Stimulated activated naive B cell treated with anti-CD40 and anti-IgM and Interleukin-4, amounts not matched to agents 10 μg/mL and 1 μg/mL and 100 μg/mL, for 72 hours (primary cell): Measurements from ENCODE around the gene KRCC1.
A peak's percentile ranks its signal among the peaks of the same experiment; 100 is the strongest.
"Not testable (repeated sequence)": the region's sequence is repeated elsewhere in the genome, so short reads cannot be mapped to it uniquely, and the experiment has no call there.

Experiments
- ATAC-seq, 2 donors: fragments of 150-1000 bp; cut with Tn5 transposase; replicated peaks; 2 replicates each; pipeline ENCODE4 v1.10.0; 2021; ENCODE audit warnings: moderate library complexity in 1 of 2
- DNase-seq: peaks from one replicate; pipeline ENCODE4 v3.0.0; 2021
- H3K27ac Mint-ChIP-seq: one replicate; pipeline ENCODE4 v1.8.0; 2022; ENCODE audit warnings: mild to moderate bottlenecking, mixed read lengths
- H3K27me3 Mint-ChIP-seq, 2 donors: one replicate each; pipeline ENCODE4 v1.8.0; 2022; ENCODE audit warnings: mixed read lengths in 2 of 2
- H3K36me3 Mint-ChIP-seq, 2 donors: one replicate each; pipeline ENCODE4 v1.8.0; 2022; ENCODE audit warnings: mixed read lengths in 2 of 2, mild to moderate bottlenecking in 1 of 2
- H3K4me1 Mint-ChIP-seq, 2 donors: one replicate each; pipeline ENCODE4 v1.8.0; 2022; ENCODE audit warnings: mixed read lengths in 2 of 2, mild to moderate bottlenecking in 1 of 2
- H3K4me3 Mint-ChIP-seq, 2 donors: one replicate each; pipeline ENCODE4 v1.8.0; 2022; ENCODE audit warnings: mild to moderate bottlenecking in 2 of 2, mixed read lengths in 2 of 2, moderate library complexity in 1 of 2
- H3K9me3 Mint-ChIP-seq, 2 donors: one replicate each; pipeline ENCODE4 v1.8.0; 2022; ENCODE audit warnings: mixed read lengths in 2 of 2, mild to moderate bottlenecking in 1 of 2

KRCC1 gene

DNA sequence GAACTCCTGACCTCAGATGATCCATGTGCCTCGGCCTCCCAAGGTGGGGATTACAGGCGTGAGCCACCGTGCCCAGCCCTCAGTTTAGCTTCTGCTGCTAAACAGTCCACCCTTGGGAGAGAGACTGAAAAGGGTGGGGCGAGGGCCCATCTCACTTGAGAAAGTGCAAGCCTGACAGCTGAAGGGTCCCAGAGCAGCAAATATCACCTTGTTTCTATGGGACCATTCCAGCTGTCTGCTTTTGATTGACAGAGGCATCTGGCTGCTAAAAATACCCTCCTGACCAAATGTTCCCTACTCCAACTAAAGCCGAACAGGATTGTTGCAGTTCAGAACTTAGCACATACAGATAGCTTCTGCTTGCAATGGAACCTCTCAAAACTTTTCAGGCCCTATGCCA, 11.6 kb upstream of the KRCC1 start:
- H3K27me3 Mint-ChIP-seq, result no peaks in the 10 kb centered on the region
- no peaks in the 10 kb centered on the region for H3K9me3 Mint-ChIP-seq
- ATAC-seq (no peak), DNase-seq (no peak)
- no peak overlapping the region for H3K27ac Mint-ChIP-seq
- no peaks in the 10 kb centered on the region for H3K4me1 Mint-ChIP-seq
- no peak overlapping the region for H3K4me3 Mint-ChIP-seq
- no peaks in the 10 kb centered on the region for H3K36me3 Mint-ChIP-seq

DNA sequence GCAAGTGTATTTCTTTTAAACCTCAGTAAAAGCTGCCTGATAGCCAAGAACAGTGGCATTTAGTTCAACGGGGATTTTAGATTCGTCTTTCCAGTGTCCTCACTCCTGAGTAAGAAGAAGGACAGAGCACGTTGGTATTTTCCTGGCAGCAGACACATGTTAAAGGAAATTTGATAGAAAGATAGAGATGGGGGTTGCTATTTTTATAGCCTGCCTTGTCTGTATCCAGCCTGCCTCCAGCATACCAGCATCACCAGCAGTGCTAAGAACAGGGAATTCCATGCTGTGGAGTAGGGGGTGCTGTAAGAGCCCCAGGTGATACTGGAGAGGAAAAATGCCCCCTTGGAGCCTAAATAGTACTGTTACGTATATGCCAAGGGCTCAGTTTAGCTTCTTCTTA, 11.0 kb upstream of the KRCC1 start:
- Mint-ChIP-seq H3K36me3 (no peaks in the 10 kb centered on the region), H3K4me3 (no peak overlapping the region), H3K27ac (no peak overlapping the region), H3K27me3 (no peaks in the 10 kb centered on the region), H3K4me1 (no peaks in the 10 kb centered on the region), H3K9me3 (no peaks in the 10 kb centered on the region)
- ATAC-seq (no peak), DNase-seq (no peak)

DNA sequence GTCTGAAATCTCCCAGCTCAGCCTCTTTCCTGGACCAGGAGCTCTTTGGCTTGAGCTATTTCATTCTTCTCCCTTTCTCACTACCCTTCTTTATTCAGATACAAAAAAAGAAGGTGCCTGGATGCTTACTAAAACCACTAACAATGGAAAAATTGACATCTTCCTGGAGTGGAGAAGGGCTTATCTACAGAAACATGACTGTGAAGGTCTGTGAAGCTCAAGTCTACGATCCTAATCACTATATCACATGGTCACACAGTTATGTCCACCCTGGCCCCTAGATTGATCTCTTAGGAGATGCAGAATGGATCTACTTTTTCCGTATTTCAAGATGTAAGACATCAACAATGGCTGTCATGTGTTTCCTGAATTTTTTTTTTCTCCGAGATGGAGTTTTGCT, 5.7 kb upstream of the KRCC1 start:
- Mint-ChIP-seq H3K9me3 (no peaks in the 10 kb centered on the region), H3K4me3 (no peak overlapping the region), H3K36me3 (no peaks in the 10 kb centered on the region), H3K27me3 (no peaks in the 10 kb centered on the region), H3K27ac (no peak overlapping the region), H3K4me1 (peaks cover 10 to 14% of the 10 kb centered on the region in 2 donors)
- DNase-seq (no peak), ATAC-seq (no peak)

- no peak for ATAC-seq
- no peaks in the 10 kb centered on the region for H3K9me3 Mint-ChIP-seq
- no peaks in the 10 kb centered on the region for H3K27me3 Mint-ChIP-seq
These were observed 5.3 kb upstream of the KRCC1 start for GRCh38 chr2:88060907-88061275.

DNA sequence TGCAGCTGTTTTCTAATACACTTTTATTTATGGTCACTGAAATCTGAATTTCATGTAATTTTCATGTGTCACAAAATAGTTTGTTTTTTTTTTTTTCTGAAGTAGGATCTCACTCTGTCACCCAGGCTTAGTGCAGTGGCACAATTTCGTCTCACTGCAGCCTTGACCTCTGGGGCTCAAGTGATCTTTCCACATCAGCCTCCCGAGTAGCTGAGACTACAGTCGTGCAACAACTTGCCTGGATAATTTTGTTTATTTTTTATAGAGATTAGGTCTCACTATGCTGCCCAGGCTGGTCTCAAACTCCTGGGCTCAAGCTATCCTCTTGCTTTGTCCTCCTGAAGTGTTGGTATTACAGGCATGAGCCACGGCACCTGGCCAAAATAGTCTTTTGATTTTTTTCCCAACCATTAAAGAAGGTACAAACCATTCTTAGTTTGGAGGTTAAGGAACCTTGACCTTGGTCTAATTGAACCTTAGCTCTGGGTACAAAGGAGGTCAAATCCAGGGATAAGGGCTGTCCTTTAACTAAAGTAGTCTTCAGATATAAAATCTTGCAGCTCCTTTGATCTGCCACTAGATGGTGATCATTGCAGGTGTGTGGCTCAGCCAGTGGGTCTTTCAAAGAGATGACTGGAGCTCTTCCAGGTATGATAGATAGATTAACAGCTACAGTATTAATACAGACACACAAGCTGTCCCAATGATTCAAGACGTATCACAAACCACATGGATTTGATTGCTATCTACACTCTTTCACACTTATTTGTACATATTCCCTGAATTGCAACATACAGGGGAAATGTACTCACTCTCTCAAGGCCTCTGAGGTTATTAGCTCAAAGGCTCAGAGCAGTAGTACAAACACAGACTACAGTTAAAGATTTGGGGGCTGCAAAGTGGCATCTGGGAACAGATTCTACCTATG, 4.7 kb upstream of the KRCC1 start:
- DNase-seq, result no peak
- Mint-ChIP-seq H3K9me3 (no peaks in the 10 kb centered on the region), H3K27me3 (no peaks in the 10 kb centered on the region), H3K4me1 (peaks cover 16 to 22% of the 10 kb centered on the region in 2 donors), H3K27ac (no peak overlapping the region), H3K36me3 (peaks cover 1% of the 10 kb centered on the region in 2 donors), H3K4me3 (no peak overlapping the region)
- peak; percentile 36 to 44 for ATAC-seq

More at GRCh38 chr2:88060907-88061275, 5.3 kb upstream of the KRCC1 start:
- no peak overlapping the region for H3K27ac Mint-ChIP-seq
- no peak overlapping the region for H3K4me3 Mint-ChIP-seq
- H3K4me1 Mint-ChIP-seq, result peaks cover 14 to 18% of the 10 kb centered on the region in 2 donors
- no peak for DNase-seq
- H3K36me3 Mint-ChIP-seq, result no peaks in the 10 kb centered on the region

DNA sequence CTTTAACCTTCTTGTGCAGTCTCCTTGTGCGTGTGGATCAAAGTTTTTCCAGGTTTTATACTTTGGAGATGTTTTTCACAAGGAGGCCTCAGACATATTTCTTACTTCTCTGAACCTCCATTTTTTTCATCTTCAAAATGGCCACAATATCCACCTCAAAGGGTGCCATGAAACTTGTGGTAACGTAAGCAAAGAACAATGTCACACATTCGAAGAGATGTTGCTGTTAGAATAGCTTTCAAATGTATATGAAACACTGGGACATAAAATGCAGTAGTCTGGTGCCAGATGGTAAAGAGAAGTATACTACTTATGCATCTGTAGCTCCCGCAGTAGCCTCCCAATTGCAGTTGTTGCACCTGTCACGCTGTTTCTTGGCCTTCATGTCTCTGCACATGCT, 2.6 kb upstream of the KRCC1 start:
- Mint-ChIP-seq H3K27me3 (no peaks in the 10 kb centered on the region), H3K4me3 (no peak overlapping the region), H3K36me3 (peaks cover 16 to 19% of the 10 kb centered on the region in 2 donors), H3K4me1 (peaks cover 25 to 37% of the 10 kb centered on the region in 2 donors), H3K9me3 (no peaks in the 10 kb centered on the region), H3K27ac (peak overlapping the region; percentile 79)
- ATAC-seq, result no peak
- DNase-seq, result no peak

GRCh38 chr2:88057437-88057844, 1.9 kb upstream of the KRCC1 start:
- ATAC-seq, result no peak
- peaks cover 28 to 42% of the 10 kb centered on the region in 2 donors for H3K4me1 Mint-ChIP-seq
- H3K27me3 Mint-ChIP-seq, result no peaks in the 10 kb centered on the region
- H3K9me3 Mint-ChIP-seq, result no peaks in the 10 kb centered on the region
- peaks cover 19 to 26% of the 10 kb centered on the region in 2 donors for H3K36me3 Mint-ChIP-seq
- DNase-seq, result no peak
- H3K27ac Mint-ChIP-seq, result no peak overlapping the region
- no peak overlapping the region for H3K4me3 Mint-ChIP-seq

DNA sequence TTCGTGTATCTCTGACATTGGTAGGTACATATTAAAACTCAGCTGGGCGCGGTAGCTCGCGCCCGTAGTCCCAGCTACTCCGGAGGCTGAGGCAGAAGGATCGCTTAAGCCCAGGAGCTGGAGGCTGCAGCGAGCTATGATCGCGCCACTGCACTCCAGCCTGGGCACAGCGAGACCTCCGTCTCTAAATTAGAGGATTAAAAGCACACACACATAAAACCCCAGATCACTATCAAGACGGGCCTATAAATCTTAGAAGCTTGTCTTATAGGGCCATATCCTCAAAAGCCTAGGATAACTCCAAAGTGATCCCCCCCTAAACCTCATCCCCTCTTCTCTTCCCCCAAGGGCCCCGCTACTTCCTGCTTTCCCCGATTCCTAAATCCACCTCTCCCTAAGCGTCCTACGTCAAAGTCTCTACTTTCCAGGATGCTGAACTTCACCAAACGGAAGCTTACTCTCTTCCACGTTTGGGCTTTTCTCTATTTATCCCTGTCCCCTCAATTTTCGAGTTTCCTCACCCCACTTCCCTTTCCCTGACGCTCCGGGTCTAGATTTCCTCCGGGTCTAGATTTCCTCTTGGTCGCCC, 707 bp downstream of the KRCC1 start:
- ATAC-seq (no peak), DNase-seq (no peak)
- Mint-ChIP-seq H3K36me3 (peaks cover 28 to 40% of the 10 kb centered on the region in 2 donors), H3K9me3 (no peaks in the 10 kb centered on the region), H3K4me1 (peaks cover 34 to 62% of the 10 kb centered on the region in 2 donors), H3K27ac (peak overlapping the region; percentile 98), H3K27me3 (no peaks in the 10 kb centered on the region), H3K4me3 (peak overlapping the region; percentile 95 to 99)

GRCh38 chr2:88053934-88054781, 1.4 kb downstream of the KRCC1 start:
- Mint-ChIP-seq H3K27ac (peak overlapping the region; percentile 98), H3K9me3 (no peaks in the 10 kb centered on the region), H3K4me3 (peak overlapping the region; percentile 95 to 99), H3K4me1 (peaks cover 34 to 69% of the 10 kb centered on the region in 2 donors), H3K36me3 (peaks cover 29 to 43% of the 10 kb centered on the region in 2 donors), H3K27me3 (no peaks in the 10 kb centered on the region)
- DNase-seq (no peak), ATAC-seq (no peak)

DNA sequence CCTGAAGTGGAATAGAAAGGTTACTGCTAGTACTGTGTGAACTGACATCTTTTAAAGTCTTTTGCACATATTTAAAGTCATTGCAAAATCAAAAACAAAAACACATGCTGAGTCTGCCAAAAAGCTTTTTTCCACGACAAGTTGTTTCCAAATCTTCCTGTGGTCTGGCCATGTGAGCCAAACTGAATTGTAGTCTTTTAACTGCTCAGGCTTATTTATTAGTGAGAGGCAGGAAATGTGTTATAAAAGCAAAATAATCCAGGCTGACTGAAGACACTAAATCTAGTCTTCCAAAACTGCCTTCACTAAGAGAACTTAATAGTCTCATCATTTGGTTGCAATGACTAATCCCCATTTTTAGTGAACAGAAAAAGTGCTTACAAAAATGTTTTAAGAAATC, 2.3 kb downstream of the KRCC1 start:
- Mint-ChIP-seq H3K9me3 (no peaks in the 10 kb centered on the region), H3K4me1 (peaks cover 34 to 70% of the 10 kb centered on the region in 2 donors), H3K27ac (peak overlapping the region; percentile 98), H3K27me3 (no peaks in the 10 kb centered on the region), H3K4me3 (peak overlapping the region; percentile 95 to 99), H3K36me3 (peaks cover 30 to 48% of the 10 kb centered on the region in 2 donors)
- no peak for DNase-seq
- ATAC-seq, result no peak

DNA sequence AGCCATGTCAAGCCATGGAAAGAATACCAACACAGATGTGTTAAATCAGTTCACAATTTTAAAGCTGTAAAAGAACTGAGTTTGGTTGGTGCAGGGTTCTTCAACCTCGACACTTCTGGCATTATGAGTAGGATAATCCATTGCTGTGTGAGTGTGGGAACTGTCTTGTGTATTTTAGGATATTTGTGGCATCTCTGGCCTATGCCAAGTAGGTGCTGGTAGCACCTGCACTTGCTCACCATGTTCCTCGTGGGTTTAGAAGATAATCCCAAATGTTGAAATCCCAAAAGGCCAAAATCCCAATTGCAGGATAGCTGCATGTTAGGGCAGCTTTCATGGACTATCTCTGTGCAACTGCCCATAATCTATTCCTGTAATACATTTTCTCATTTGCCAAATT, 3.8 kb downstream of the KRCC1 start:
- Mint-ChIP-seq H3K4me1 (peaks cover 27 to 65% of the 10 kb centered on the region in 2 donors), H3K27ac (no peak overlapping the region), H3K27me3 (no peaks in the 10 kb centered on the region), H3K4me3 (no peak overlapping the region), H3K36me3 (peaks cover 34 to 52% of the 10 kb centered on the region in 2 donors), H3K9me3 (no peaks in the 10 kb centered on the region)
- DNase-seq (no peak), ATAC-seq (no peak)

- ATAC-seq (no peak), DNase-seq (no peak)
- Mint-ChIP-seq H3K36me3 (peaks cover 26 to 56% of the 10 kb centered on the region in 2 donors), H3K9me3 (no peaks in the 10 kb centered on the region), H3K4me1 (peaks cover 22 to 68% of the 10 kb centered on the region in 2 donors), H3K4me3 (no peak overlapping the region), H3K27ac (no peak overlapping the region), H3K27me3 (no peaks in the 10 kb centered on the region)
These were observed 6.0 kb downstream of the KRCC1 start for GRCh38 chr2:88049622-88050021.

DNA sequence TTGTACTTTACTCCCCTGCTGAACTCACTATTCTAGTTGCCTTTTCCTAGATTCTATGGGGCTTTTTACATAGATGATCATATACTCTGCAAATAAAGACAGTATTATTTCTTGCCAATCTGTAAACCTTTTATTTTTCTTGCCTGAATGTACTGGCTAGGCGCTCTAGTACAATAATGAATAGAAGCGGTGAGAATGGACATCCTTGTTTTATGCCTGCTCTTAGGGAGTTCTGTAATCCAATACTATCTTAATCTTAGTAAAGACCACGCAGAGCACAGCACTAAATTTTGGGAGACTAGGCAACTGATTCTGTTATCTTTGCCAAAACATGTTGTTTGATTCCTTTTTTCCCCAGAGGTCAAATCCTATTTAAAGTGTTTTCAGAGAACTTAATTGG, 7.0 kb downstream of the KRCC1 start:
- no peak overlapping the region for H3K4me3 Mint-ChIP-seq
- no peaks in the 10 kb centered on the region for H3K27me3 Mint-ChIP-seq
- no peaks in the 10 kb centered on the region for H3K9me3 Mint-ChIP-seq
- DNase-seq, result no peak
- peaks cover 26 to 51% of the 10 kb centered on the region in 2 donors for H3K36me3 Mint-ChIP-seq
- ATAC-seq, result no peak
- no peak overlapping the region for H3K27ac Mint-ChIP-seq
- H3K4me1 Mint-ChIP-seq, result peaks cover 16 to 66% of the 10 kb centered on the region in 2 donors

DNA sequence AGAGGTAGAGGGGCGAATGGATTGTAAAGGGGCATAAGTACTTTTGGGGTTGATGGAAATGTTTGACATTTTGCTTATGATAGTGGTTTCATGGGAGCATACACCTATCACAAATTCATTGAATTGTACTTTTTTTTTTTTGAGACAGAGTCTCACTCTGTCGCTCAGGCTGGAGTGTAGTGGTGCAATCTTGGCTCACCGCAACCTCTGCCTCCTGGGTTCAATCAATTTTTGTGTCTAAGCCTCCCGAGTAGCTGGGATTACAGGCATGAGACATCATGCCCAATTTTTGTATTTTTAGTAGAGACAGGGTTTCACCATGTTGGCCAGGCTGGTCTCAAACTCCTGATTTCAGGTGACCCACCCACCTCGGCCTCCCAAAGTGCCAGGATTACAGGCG, 10.0 kb downstream of the KRCC1 start:
- DNase-seq, ATAC-seq, H3K4me3 Mint-ChIP-seq, H3K27me3 Mint-ChIP-seq, H3K9me3 Mint-ChIP-seq: not testable (repeated sequence)
- H3K4me1 Mint-ChIP-seq, result peaks cover 18 to 68% of the 10 kb centered on the region in 2 donors
- peak overlapping the region; percentile 37 for H3K27ac Mint-ChIP-seq
- H3K36me3 Mint-ChIP-seq, result peaks cover 20 to 47% of the 10 kb centered on the region in 2 donors
